ENCODE measurements around the gene TIMP2. TPM values are rescaled to one million over a fixed set of nuclear protein-coding genes. Genes with fewer than 3 reads are reported as not detected.

The TIMP2 gene
- total RNA-seq, 1 donor = 29.6 TPM

DNA sequence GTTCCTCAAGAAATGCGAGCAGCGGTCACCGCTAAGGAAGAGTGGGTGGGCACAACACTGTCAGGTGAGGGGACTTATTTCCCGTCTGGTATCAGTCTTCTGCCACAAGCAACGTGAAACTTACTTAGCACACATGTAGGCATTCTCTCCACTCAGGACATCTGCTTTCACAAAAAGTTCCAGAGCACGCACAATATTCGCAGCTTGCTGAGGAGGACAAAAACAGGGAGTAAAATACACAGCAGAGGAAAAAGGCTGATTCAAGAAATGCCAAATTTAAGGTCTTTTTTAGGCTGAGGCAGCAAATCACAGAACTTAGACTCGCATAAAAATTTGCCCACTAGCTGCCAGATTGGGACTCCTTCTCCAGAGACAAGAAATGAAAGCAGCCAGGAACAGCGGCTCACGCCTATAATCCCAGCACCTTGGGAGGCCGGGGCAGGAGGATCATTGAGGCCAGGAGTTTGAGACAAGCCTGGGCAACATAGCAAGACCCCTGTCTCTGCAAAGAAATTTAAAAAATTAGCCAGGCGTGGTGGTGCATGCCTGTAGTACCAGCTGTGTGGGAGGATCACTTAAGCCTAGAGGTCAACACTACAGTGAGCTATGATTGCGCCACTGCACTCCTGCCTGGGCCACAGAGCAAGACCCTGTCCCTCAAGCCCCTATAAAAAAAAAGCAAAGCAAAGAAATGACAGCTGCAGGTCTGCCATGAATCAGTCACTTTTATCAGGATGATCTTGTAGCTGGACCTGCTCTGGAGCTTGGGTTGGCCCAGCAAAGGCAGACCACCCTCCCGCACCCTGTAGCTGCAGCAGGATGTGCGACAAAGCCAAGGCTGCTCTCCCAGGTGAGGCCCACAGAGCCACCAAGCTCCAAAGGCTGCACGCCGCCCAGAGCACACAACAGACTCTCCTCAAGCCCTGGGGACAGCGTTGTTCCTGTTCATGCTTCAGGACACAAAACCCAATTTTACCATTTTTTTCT lies 105.1 kb downstream of the TIMP2 start:
- no peak for DNase-seq (ENCODE audit: low read depth in 2 of 3, low spot score in 2 of 3)

DNA sequence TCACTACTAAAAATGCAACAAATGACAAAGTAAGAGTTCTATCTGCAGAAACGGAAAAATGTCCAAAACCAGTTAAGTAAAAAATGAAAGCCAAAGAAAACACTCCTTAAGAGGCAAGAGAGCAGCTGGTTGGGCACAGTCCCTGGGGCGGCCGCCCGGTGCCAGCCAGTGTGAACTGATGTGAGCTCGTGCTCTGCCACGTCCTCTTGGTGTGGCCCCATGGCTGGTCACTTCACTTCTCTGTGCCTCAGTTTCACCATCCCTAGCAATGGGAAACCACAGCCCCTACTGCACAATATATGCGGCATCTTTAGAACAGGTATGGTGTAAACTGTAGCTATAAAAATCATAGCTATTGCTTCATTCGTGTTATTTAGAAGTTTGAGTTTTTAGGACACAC lies 105.8 kb downstream of the TIMP2 start:
- no peak for DNase-seq (ENCODE audit: low read depth in 2 of 3, low spot score in 2 of 3)

DNA sequence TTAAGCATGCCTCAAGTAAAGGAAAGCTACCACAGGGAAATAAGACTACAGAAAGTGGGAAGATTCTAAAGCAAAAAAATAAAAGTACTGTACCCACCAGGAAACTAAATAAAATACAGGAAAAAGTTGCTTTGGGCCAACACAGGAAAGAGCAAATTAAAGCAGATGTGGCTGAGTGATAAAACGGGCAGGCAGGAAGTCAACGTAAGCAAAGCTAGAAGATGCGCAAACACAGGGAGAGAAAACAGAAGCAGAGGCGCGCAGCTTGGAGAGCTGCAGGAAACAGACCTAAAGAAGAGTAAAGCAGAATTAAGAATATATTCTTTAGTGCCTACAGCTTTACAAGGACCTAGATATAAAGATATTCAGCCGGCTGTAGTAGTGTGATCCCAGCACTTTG lies 106.3 kb downstream of the TIMP2 start:
- DNase-seq (ENCODE audit: low read depth in 2 of 3, low spot score in 2 of 3) = peak; percentile 54 to 96 (median 88)

DNA sequence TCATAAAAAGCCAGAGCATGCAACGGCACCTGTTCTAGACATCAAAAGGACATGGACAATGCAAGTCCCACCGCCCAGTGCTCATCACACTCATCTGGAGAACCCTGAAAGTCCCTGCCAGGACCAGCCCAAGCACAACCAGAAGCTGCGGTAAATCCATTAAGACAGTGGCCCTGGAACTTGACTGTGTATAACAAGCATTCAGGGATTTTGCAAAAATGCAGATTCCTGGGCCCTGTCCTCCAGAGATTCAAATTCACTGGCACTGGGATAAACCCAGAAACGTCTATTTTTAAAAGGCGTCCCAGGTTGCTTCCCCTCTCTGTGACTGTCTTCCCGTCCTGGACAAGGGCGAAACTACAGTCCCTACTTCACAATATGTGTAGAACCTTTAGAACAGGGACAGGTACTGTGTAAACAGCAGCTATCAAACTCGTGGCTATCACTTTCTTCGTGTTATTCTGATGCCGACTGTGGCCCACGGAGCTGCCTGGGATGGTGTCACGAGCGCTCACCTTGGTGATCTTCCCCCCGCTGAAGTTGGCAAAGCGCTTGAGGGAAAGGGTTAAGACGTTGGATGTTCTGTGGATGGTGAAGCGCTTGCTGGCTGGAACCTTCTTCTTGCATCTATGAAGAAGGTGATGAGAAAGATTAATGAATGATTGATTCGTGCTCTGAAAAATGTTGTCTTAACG lies 106.9 kb downstream of the TIMP2 start:
- DNase-seq (ENCODE audit: low read depth in 2 of 3, low spot score in 2 of 3) = no peak

DNA sequence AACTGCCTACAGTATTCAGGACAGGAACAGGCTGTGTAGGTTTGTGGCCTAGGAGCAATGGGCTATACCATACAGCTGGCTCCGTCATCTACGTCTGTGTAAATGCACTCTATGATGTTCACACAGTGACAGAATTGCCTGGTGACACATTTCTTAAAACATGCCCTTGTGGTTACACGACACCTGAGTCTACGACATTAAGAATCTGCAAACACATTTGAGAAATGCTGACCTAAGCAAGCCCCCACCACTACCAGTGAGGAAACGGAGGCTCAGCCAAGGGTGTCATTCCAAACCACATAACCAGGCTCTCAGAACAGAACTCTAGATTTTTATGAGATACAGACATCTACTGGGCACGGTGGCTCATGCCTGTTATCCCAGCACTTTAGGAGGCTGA lies 108.1 kb downstream of the TIMP2 start:
- peak; percentile 37 to 76 (median 49) for DNase-seq (ENCODE audit: low read depth in 2 of 3, low spot score in 2 of 3)

DNA sequence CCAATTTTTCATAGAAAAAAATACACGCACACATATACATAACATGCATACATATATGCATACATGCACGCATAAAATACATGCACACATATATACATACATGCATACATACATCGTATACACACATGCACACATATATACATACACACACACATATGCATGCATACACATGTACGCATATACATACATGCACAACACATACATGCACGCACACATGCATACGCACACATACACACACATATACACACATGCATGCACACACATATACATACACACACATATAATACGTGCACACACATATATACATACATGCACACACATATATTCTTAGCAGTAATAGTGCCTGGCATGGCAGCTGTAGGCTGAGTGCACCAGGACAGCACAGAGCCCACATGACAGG lies 109.5 kb downstream of the TIMP2 start:
- no peak for DNase-seq (ENCODE audit: low read depth in 2 of 3, low spot score in 2 of 3)

DNA sequence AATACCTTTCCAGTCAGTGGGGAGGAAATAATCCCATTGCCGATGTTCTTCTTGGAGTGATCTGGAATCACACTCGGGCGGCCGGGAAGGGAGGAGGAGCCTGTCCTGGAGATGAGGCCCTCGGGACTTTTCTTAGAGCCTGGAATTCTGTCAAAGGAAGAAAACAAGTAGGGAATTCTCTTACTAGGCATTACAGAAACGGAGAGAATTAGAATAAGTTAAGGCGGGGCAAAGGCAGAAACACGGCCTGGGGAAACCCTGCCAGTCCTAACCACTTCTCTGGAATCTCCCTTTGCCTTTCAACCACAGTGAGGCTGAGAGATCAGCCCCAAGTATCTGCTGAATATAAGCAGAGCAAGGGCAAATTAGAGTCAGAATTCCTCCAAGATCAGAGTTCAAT lies 112.3 kb downstream of the TIMP2 start:
- no peak for DNase-seq (ENCODE audit: low read depth in 2 of 3, low spot score in 2 of 3)

DNA sequence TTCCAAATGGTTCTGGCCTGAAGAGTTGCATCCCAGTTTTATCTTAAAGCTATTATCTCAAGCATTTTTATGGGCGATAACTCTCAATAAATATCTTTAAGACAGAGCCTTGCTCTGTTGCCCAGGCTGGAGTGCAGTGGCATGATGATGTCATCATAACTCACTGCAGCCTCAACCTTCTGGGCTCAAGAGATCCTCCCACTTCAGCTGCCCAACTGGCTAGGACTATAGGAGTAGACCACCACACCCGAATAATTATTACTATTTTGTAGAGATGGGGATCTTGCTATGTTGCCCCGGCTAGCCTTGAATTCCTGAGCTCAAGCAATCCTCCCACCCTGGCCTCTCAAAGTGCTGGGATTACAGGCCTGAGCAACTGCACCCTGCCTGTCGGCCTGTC lies 117.0 kb downstream of the TIMP2 start:
- no peak for DNase-seq (ENCODE audit: low read depth in 2 of 3, low spot score in 2 of 3)

DNA sequence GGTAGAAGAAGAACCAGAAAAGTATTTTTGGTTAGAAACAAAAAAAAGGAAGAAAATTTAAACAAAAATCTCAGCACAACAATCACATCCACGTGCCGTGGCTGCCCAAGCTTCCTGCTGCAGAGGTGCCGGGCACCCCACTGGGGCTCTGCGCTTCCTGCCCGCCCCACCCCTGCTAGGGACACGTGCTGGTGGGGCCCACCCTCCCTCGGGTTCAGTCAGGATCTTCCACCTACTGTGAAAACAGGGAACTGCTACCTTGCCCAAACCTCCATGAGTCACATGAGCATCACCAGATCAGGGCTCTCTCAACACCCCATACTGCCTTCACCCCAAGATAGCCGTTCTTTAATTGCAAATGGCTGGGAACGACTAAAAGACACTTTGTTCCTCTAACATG lies 118.7 kb downstream of the TIMP2 start:
- peak; percentile 39 to 62 (median 58) for DNase-seq (ENCODE audit: low read depth in 2 of 3, low spot score in 2 of 3)

DNA sequence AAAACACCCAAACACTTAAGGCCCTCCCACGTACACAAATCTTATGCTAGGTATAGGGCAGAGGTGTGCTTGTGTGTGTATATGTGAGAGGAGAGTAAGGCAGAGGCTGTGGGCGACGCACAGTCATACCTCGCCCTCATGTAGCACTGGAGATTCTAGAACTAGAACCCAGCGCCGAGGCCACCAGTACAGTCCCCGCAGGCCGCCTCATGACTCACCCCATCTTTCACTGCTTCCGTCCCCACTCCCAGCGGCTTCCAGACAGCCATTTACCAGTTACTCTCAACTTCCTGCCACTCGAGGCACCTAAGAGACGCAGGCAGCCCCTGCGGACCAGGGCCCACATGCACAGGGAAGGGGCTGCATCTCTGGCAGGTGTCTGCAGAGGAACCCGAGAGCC lies 119.9 kb downstream of the TIMP2 start:
- DNase-seq (ENCODE audit: low read depth in 2 of 3, low spot score in 2 of 3) = no peak

DNA sequence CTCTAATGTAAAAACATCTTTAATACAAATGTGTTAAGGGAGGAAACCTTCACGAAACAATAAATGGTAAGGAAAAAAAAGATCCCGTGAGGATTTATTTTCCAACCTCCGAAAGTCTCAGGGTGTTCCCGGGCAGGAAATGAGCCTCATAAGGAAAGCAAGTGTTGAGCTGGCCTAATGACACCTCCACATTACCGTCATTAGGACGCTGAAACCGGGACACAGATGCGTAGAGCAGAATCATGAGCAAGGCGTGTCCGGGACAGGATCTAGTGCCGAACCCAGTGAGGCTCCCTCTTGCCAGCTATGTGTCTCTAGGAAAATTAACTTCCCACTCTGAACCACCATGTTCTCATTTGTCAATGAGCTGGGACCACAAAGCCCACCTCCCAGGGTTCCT lies 120.4 kb downstream of the TIMP2 start:
- no peak for DNase-seq (ENCODE audit: low read depth in 2 of 3, low spot score in 2 of 3)

DNA sequence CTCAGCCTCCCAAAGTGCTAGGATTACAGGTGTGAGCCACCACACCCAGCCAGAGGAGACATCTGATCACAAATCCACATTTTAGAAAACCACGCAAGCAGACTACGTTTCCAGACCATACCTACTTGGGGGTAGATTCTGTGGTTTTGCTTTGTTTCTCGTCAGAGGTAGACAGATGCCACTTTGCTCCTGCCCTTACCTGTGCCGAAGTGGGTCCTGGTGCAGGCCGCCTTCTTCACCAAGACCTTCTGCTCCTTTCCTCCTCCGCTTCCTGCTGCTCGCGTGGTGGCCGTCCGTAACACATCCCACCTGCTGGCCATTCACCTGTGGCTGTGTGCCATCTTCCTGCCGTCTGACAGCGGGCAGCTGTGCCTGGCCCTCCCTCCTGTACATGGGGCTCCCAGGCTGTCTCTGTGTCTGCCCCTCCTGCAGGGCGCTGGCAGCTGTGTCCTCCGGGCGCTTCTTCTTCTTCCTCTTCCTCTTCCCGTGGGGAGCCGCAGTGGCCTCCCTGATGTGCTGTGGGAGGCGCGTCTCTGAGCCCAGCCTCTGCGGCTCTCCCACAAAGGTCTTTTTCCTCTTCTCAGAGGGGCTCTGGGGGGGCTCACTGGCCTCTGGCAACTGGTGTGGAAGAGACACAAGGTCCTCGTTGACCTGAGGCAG lies 121.9 kb downstream of the TIMP2 start:
- no peak for DNase-seq (ENCODE audit: low read depth in 2 of 3, low spot score in 2 of 3)

Other genes with a start within 250 kb of the TIMP2 start
- 49.0 TPM for gene CYTH1, start 143.1 kb downstream of the TIMP2 start, total RNA-seq
- gene USP36, start 84.6 kb downstream of the TIMP2 start, total RNA-seq = 67.3 TPM
- gene CEP295NL, start 22.2 kb downstream of the TIMP2 start, total RNA-seq = 1.6 TPM
- 51.4 TPM for gene LGALS3BP, start 54.5 kb upstream of the TIMP2 start, total RNA-seq
- gene CANT1, start 84.4 kb upstream of the TIMP2 start, total RNA-seq = 70.8 TPM
- gene C1QTNF1, start 98.8 kb upstream of the TIMP2 start, total RNA-seq = 0.54 TPM
- 57.4 TPM for gene ENGASE, start 149.4 kb upstream of the TIMP2 start, total RNA-seq

All from hematopoietic multipotent progenitor cell (in vitro differentiated cells).